Stimulated activated CD4-positive, alpha-beta T cell treated with anti-CD3 and anti-CD28 coated beads, Interleukin-12 subunit alpha, Interleukin-12 subunit beta, amount 100 ng/mL, for 4 hours (primary cell): ENCODE data around the gene BTN2A1.
"Not testable (repeated sequence)": the region's sequence is repeated elsewhere in the genome, so short reads cannot be mapped to it uniquely, and the experiment has no call there.

ENCODE experiments used
- DNase-seq: peaks from one replicate; pipeline ENCODE4 v3.0.0-alpha.2; 2020

Gene BTN2A1

GRCh38 chr6:26457806-26458688 is at the start of gene BTN2A1:
Gene BTN2A1, plus strand, starts transcription at chr6:26457955. Its CDS starts 682 bp downstream, at chr6:26458637.
- peak; percentile 42 for DNase-seq

GRCh38 chr6:26408828-26409730 is 48.7 kb upstream of the BTN2A1 start:
- DNase-seq = no peak

GRCh38 chr6:26411751-26412150 is 46.0 kb upstream of the BTN2A1 start:
- no peak for DNase-seq

GRCh38 chr6:26412228-26412627 is 45.5 kb upstream of the BTN2A1 start:
- no peak for DNase-seq

DNA sequence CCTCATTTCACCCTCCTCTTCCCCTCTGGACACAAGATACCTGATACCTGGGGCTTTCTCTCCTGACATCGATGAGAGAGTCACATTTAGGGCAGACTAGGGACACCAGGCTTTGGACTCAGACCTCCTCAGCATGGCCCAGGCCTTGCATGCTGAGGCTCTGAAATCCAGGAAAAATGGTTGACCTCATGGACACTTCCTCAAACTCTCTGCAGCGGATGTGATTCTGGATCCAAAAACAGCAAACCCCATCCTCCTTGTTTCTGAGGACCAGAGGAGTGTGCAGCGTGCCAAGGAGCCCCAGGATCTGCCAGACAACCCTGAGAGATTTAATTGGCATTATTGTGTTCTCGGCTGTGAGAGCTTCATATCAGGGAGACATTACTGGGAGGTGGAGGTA is 44.8 kb upstream of the BTN2A1 start:
- DNase-seq = no peak

GRCh38 chr6:26414281-26414680 is 43.5 kb upstream of the BTN2A1 start:
- no peak for DNase-seq

GRCh38 chr6:26415036-26415614 is 42.6 kb upstream of the BTN2A1 start:
- no peak for DNase-seq

DNA sequence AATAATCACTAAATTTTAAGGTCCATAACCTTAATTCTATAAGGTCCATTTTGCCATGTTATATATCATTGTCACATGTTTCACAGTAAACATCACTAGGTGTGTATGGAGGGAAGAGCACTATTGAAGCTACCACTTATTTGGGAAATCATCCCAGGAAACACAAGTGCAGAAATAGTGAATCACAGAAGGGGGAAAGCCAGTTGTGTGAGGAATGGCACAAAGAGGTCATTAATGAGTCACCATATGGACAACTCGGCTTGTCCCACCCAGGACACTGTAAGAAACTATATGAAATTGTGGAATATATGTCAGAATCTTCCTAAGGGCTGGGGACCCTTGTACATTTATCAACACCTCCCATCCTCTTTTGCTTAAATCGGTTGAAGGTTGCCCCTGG is 42.0 kb upstream of the BTN2A1 start:
- no peak for DNase-seq

DNA sequence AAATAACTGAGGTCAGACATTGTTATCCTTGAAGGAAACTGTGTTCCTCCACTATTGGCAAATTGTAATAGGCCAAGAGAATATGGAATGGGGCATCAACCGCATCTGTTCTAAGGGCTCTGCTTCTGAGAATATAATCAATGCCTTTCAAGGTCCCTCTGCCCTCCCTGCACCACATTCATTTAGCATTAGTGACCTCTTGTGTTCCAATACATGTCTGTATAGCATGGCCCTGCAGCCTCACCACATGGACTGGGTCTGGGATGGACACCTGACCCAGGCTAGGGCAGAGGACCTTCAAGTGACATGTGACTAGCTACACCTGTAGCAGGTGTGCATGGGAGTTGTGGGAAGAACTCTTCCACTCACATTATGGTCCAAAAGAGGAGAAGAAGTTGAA is 41.5 kb upstream of the BTN2A1 start:
- DNase-seq = no peak

DNA sequence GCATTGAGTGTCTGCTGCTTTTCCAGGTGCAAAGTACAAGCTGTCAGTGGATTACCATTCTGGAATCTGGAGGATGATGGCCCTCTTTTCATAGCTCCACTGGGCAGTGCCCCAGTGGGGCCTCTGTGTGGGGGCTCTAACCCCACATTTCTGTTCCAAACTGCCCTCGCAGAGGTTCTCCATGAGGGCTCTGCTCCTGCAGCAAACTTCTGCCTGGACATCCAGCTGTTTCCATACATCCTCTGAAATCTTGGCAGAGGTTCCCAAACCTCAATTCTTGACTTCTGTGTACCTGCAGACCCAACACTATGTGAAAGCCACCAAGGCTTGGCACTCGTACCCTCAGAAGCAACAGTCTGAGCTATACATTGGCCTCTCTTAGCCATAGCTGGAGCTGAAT is 39.7 kb upstream of the BTN2A1 start:
- not testable (repeated sequence) for DNase-seq

DNA sequence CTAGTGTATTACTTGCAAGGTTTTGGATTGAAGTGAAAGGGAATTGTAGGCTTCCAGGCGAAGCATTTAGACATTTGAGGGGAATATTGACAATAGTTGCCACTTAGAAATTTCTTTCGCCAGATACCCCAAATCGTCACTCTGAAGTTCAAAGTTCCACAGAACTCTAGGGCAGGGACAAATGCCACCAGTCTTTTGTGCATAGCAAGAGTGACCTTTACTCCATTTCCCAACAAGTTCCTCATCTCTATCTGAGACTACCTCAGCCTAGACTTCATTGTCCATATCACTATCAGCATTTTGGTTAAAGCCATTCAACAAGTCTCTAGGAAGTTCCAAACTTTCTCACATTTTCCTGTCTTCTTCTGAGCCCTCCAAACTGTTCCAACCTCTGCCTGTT is 39.0 kb upstream of the BTN2A1 start:
- not testable (repeated sequence) for DNase-seq

GRCh38 chr6:26420688-26421171 is 37.0 kb upstream of the BTN2A1 start:
- peak; percentile 12 for DNase-seq

DNA sequence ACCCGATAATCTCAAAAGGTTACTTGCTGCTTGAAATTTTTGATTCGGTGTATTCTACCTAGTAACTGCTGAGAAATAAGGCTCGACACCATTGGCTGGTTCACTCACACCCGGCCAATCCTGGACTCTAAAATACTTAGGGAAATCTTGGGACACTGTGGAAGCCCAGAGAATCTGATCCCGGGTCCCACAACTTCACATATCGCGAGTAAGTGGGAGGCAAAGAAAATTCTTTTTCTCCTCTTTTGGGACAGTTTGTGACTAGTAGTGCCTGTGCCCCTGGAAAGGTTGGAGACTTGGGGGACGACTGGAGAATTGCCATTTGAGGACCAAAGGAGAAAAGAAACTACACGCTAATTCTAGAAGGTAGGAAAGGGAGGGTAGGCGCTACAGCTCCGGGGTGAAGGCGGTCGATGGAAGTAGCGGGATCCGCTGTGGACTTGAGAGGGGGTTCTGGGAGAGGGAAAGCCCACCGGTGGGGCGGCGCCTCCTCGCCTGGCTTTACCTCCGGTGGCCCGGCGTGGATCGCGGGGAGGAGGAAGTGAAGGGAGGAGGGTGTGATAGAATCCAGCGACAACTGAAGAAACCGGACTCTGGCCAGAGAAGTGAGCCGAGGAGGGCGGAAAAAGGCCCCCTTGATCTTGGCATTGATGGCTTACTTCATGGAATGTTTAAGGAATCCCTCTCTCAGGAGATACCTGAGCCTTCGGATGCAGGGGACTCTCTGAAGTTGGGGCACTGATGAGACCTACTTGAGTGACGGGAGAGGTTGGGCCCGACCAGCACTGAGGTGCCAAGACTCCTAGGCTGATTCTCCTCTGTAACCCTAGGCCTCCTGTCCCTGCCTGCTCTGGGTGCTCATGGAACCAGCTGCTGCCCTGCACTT is 36.3 kb upstream of the BTN2A1 start:
- DNase-seq = peak; percentile 22

DNA sequence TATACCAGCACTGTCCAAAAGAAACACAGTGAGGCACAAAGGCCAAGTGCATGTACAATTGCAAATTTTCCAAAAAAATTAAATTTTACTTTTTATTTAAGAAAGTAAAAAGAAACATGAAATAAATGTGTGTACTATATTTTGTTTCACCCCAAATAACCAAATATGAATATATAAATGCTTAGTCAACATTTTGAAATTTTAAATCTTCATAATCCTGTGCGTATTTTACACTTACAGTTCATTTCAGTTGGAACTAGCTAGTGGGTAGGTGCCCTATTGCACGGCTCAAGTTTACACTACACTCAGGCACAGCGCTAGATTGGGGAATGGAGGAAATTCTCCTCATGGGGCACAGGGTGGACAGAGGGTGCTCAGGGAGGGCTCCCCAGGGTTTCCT is 35.4 kb upstream of the BTN2A1 start:
- no peak for DNase-seq

GRCh38 chr6:26426691-26427450 is 30.9 kb upstream of the BTN2A1 start:
- DNase-seq = no peak

DNA sequence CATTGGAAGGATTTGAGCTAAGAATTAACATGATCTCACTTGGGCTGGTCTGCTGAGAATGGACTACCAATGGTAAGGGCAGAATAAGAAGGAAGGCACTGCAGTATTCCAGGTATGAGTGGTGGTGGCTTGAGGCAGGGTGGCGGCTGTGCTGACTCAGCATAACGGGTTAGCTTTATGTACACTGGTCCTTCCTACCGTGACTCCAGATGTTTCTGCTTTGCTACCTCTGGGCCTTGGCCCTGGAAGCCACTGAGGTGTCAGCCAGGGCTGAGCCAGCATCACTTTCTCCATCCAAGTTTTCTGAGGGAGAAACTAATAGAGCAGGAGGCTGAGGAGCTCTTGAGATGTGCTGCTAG is 30.3 kb upstream of the BTN2A1 start:
- DNase-seq = no peak

DNA sequence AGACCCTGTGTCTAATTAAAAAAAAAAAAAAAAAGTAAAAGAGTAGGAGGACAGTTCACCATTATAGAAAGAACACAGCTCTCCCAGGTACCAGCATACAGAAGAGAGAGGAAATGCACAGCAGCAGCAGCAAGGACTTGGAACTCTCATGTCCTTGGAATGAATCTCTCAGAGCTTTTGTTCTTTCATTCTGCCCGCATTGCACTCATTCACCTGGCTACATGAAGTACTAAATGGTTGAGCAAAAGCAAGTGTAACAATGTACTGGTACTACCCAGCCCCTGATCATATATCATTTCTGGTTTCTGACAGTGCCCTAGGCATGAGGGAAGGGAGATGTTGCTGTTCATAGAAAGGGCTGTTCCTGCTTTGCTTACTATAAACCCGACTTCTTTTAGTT is 29.5 kb upstream of the BTN2A1 start:
- no peak for DNase-seq

DNA sequence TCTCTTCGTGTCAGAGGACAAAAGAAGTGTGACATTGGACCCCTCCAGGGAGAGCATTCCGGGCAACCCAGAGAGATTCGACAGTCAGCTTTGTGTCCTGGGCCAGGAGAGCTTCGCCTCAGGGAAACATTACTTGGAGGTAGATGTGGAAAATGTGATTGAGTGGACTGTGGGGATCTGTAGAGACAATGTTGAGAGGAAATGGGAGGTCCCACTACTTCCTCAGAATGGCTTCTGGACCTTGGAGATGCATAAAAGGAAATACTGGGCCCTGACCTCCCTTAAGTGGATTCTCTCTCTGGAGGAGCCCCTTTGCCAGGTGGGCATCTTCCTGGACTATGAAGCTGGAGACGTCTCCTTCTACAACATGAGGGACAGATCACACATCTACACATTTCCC is 27.0 kb upstream of the BTN2A1 start:
- no peak for DNase-seq

- no peak for DNase-seq
Observed at GRCh38 chr6:26431258-26432172, 26.2 kb upstream of the BTN2A1 start.

- no peak for DNase-seq
Observed at GRCh38 chr6:26432627-26433201, 25.0 kb upstream of the BTN2A1 start.
